ENCODE data around the gene FERMT3. TPM values are rescaled to one million over a fixed set of nuclear protein-coding genes. Genes with fewer than 3 reads are reported as not detected.

Gene FERMT3
- total and polyA plus RNA-seq, 2 of the 8 experiments (the other 6 are each of a cell fraction or from before 2014, with no cell fraction given) = 1.4 to 3.7 TPM

- Histone ChIP-seq H3K9me3 (ENCODE audit: insufficient read depth in 2 of 2, low read depth in 1 of 2, low read length in 1 of 2) (no peaks in the 10 kb centered on the region), H4K5ac (ENCODE audit: insufficient read length, low read depth, low read length) (no peak overlapping the region), H2BK15ac (ENCODE audit: low read length) (no peak overlapping the region), H4K20me1 (replicated peaks in 1 of 2; ENCODE audit: control insufficient read depth in 1 of 2, insufficient read depth in 2 of 2, low read length in 2 of 2) (peaks cover 0 to 8% of the 10 kb centered on the region in 2 experiments), H2BK120ac (replicated peaks; ENCODE audit: low read depth, low read length) (no peak overlapping the region), H3K4ac (replicated peaks; ENCODE audit: insufficient read length, low read depth, low read length) (no peak overlapping the region), H3K27me3 (replicated peaks in 1 of 4; ENCODE audit: control insufficient read depth in 3 of 4, extremely low read depth in 1 of 4, insufficient read depth in 3 of 4, low read length in 3 of 4) (peaks cover 0 to 6% (median 3%) of the 10 kb centered on the region in 4 experiments; a peak in 4 of 7 replicates), H4K8ac (ENCODE audit: extremely low read depth, insufficient read depth, low read length) (no peak overlapping the region), H3K56ac (replicated peaks; ENCODE audit: insufficient read length, low read depth, low read length) (no peak overlapping the region), H2AK5ac (ENCODE audit: low read depth, low read length) (no peak overlapping the region), H2BK20ac (ENCODE audit: low read length) (no peak overlapping the region), H2BK5ac (ENCODE audit: low read depth, low read length) (no peak overlapping the region), H3K18ac (ENCODE audit: extremely low read depth, low read length) (no peak overlapping the region), H3K9ac (replicated peaks in 1 of 4; ENCODE audit: extremely low read depth in 1 of 4, low read depth in 3 of 4, low read length in 3 of 4) (no peak overlapping the region), H3K4me1 (replicated peaks in 1 of 4; ENCODE audit: control insufficient read depth in 3 of 4, insufficient read depth in 4 of 4, low read length in 3 of 4) (peaks cover 0 to 12% (median 6%) of the 10 kb centered on the region in 4 experiments; a peak in 6 of 7 replicates), H3K23me2 (ENCODE audit: low read depth, low read length) (peaks cover 18% of the 10 kb centered on the region), H3K23ac (ENCODE audit: insufficient read length) (no peak overlapping the region), H3K4me3 (ENCODE audit: extremely low read depth in 1 of 4, insufficient read depth in 2 of 4, low read depth in 3 of 4, low read length in 4 of 4) (no peak overlapping the region), H2AFZ (ENCODE audit: low read length) (no peak overlapping the region), H4K91ac (replicated peaks; ENCODE audit: insufficient read length, low read length) (no peak overlapping the region), H3K79me2 (ENCODE audit: control insufficient read depth in 1 of 2, insufficient read depth in 2 of 2, low read length in 2 of 2) (peaks cover 0 to 3% of the 10 kb centered on the region in 2 experiments; a peak in 1 of 4 replicates), H3K79me1 (ENCODE audit: low read depth, low read length) (no peaks in the 10 kb centered on the region), H2BK12ac (ENCODE audit: low read depth, low read length) (no peak overlapping the region), H3K27ac (ENCODE audit: low read depth, low read length) (no peak overlapping the region), H3K4me2 (ENCODE audit: insufficient read depth in 1 of 2, low read depth in 2 of 2, low read length in 2 of 2) (no peak overlapping the region), H3K36me3 (ENCODE audit: control insufficient read depth in 2 of 4, insufficient read depth in 4 of 4, low read length in 3 of 4) (peaks cover 0 to 5% (median 1%) of the 10 kb centered on the region in 4 experiments; a peak in 1 of 8 replicates), H3K14ac (ENCODE audit: insufficient read length) (no peak overlapping the region)
- WGBS, 2 experiments (ENCODE audit: extremely low coverage in 1 of 2, insufficient coverage in 1 of 2, insufficient read length in 1 of 2, insufficient replicate concordance in 2 of 2, low coverage in 1 of 2, low lambda C conversion rate in 2 of 2, missing lambda C conversion rate in 1 of 2) = 94% methylated on average over 11 of the region's 12 CpGs; no CpG with 5 or more reads in 1 of the 2 experiments
- CTCF ChIA-PET (ENCODE audit: partially characterized antibody) = interaction anchor here (0.6 to 8.6 kb wide), 11 partner anchors 9 to 1495 kb away, joined by 3 to 51 read pairs (median 6); partner anchors contain the start of genes FERMT3, NUDT22, PLCB3 and PPP1R14B
- FAIRE-seq (no peak), DNase-seq (ENCODE audit: low read depth in 1 of 2, low spot score in 2 of 2) (no peak)
- POLR2A ChIA-PET (ENCODE audit: partially characterized antibody) = interaction anchor here (1.0 to 11.9 kb wide), 8 partner anchors 9 to 80 kb away, joined by 3 to 190 read pairs (median 4); partner anchors contain the start of genes FKBP2, PLCB3, PPP1R14B and PRDX5
- no peak for TF ChIP-seq SP1 (IDR thresholded peaks at IDR 0.05; ENCODE audit: low read depth, low read length)
- TF ChIP-seq RFX5 (IDR thresholded peaks at IDR 0.05; ENCODE audit: borderline replicate concordance, low read depth, low read length) = no peak
- TF ChIP-seq KDM5A (IDR thresholded peaks at IDR 0.05; ENCODE audit: low read length) = no peak
- no peak for TF ChIP-seq TEAD4 (IDR thresholded peaks at IDR 0.05; ENCODE audit: low read depth, low read length)
- no peak for TF ChIP-seq ATF2 (IDR thresholded peaks at IDR 0.05; ENCODE audit: low read length)
- no peak for TF ChIP-seq SIN3A (conservative IDR thresholded peaks at IDR 0.05 in 1 of 2, IDR thresholded peaks at IDR 0.05 in 1 of 2; ENCODE audit: low read depth in 1 of 2, low read length in 2 of 2)
- no peak for TF ChIP-seq MAX (IDR thresholded peaks at IDR 0.05)
- no peak for TF ChIP-seq CREB1 (IDR thresholded peaks at IDR 0.05)
- TF ChIP-seq POLR2AphosphoS5 (IDR thresholded peaks at IDR 0.05; ENCODE audit: low read depth, low read length) = no peak
- no peak for TF ChIP-seq TAF7 (optimal IDR thresholded peaks at IDR 0.05; ENCODE audit: borderline replicate concordance, low read depth, low read length)
- no peak for TF ChIP-seq EZH2 (IDR thresholded peaks at IDR 0.05; ENCODE audit: low read depth, low read length, severe bottlenecking)
- TF ChIP-seq FOSL1 (IDR thresholded peaks at IDR 0.05; ENCODE audit: insufficient read depth, low read depth, low read length) = no peak
Measured at GRCh38 chr11:64237484-64237951, 31.0 kb downstream of the FERMT3 start.

All from H1 (cell line).